OCI-M1 (cell line): Measurements from ENCODE around the gene TNFAIP8.

Experiments used
- DNase-seq: peaks from one replicate; lab custom pipeline; 2025; lab: John Stamatoyannopoulos, UW

The TNFAIP8 gene

GRCh38 chr5:119396030-119396664 lies 40.3 kb downstream of the TNFAIP8 start:
- no peak for DNase-seq

GRCh38 chr5:119397518-119398380 lies 41.9 kb downstream of the TNFAIP8 start:
- peak; percentile 5 for DNase-seq

GRCh38 chr5:119398727-119399466 lies 43.1 kb downstream of the TNFAIP8 start:
- no peak for DNase-seq

GRCh38 chr5:119400245-119400644 lies 44.4 kb downstream of the TNFAIP8 start:
- no peak for DNase-seq

GRCh38 chr5:119402081-119402480 lies 46.3 kb downstream of the TNFAIP8 start:
- no peak for DNase-seq

- DNase-seq, result no peak
Measured at GRCh38 chr5:119402555-119402954, 46.7 kb downstream of the TNFAIP8 start.

GRCh38 chr5:119404033-119404432 lies 48.2 kb downstream of the TNFAIP8 start:
- DNase-seq, result no peak

- DNase-seq, result no peak
Measured at GRCh38 chr5:119405419-119405818, 49.6 kb downstream of the TNFAIP8 start.

GRCh38 chr5:119406551-119407110 lies 50.8 kb downstream of the TNFAIP8 start:
- no peak for DNase-seq

GRCh38 chr5:119409235-119409815 lies 53.5 kb downstream of the TNFAIP8 start:
- peak; percentile 6 for DNase-seq

GRCh38 chr5:119410448-119411159 lies 54.8 kb downstream of the TNFAIP8 start:
- no peak for DNase-seq

- peak; percentile 59 for DNase-seq
Measured at GRCh38 chr5:119411361-119412278, 55.8 kb downstream of the TNFAIP8 start.

- DNase-seq, result peak; percentile 5
Measured at GRCh38 chr5:119412279-119413227, 56.7 kb downstream of the TNFAIP8 start.

- peak; percentile 76 for DNase-seq
Measured at GRCh38 chr5:119414124-119414734, 58.4 kb downstream of the TNFAIP8 start.

- peak; percentile 60 for DNase-seq
Measured at GRCh38 chr5:119417891-119418605, 62.2 kb downstream of the TNFAIP8 start.

- DNase-seq, result peak; percentile 60
Measured at GRCh38 chr5:119418606-119419100, 62.8 kb downstream of the TNFAIP8 start.

GRCh38 chr5:119420169-119420568 lies 64.3 kb downstream of the TNFAIP8 start:
- peak; percentile 43 for DNase-seq

- DNase-seq, result peak; percentile 0
Measured at GRCh38 chr5:119426057-119426456, 70.2 kb downstream of the TNFAIP8 start.
